Cardiac muscle cell (in vitro differentiated cells and primary cell): ENCODE results near the gene CDKN2A. TPM values are rescaled to one million over a fixed set of nuclear protein-coding genes. Genes with fewer than 3 reads are reported as not detected.

Experiments used
- DNase-seq, 2 donors: peaks; one replicate each; pipeline versions ENCODE4 v3.0.0 to v3.0.0-alpha.2; 2010 to 2017; ENCODE audit warnings: low read depth in 1 of 2, low spot score in 1 of 2
- H3K27ac ChIP-seq: fragments of 200-600 bp; sonication (generic); 2 replicates; pipeline ENCODE4 v1.5.1; 2016
- H3K27me3 ChIP-seq: fragments of 200-600 bp; sonication (generic); 2 replicates; pipeline ENCODE4 v1.6.0; 2016; ENCODE audit warnings: control low read depth
- H3K36me3 ChIP-seq: fragments of 200-600 bp; sonication (generic); 2 replicates; pipeline ENCODE4 v1.5.1; 2016; ENCODE audit warnings: control low read depth
- H3K4me1 ChIP-seq: fragments of 200-600 bp; sonication (generic); 2 replicates; pipeline ENCODE4 v1.8.1; 2017; ENCODE audit warnings: low read depth, mild to moderate bottlenecking, mixed run types
- H3K4me3 ChIP-seq: fragments of 200-600 bp; sonication (generic); 2 replicates; pipeline ENCODE4 v1.5.1; 2016; ENCODE audit warnings: mild to moderate bottlenecking
- H3K9me3 ChIP-seq: fragments of 200-600 bp; sonication (generic); 2 replicates; pipeline ENCODE4 v1.5.1; 2017; ENCODE audit warnings: low read depth, mild to moderate bottlenecking, control low read depth
- polyA plus RNA-seq: library from polyadenylated mRNA; unstranded; fragments of >200 nt; fragmentation: Nextera tagmentation; extraction: Ambion mirVana; gene quantifications from 2 replicates; pipeline ENCODE4 v1.2.1, GENCODE V29; 2016
- total RNA-seq: library from RNA; depleted of rRNA; stranded (reverse); fragments of >200 nt; gene quantifications from 2 replicates; pipeline ENCODE4 v1.2.3, GENCODE V29; 2016
- TF ChIP-seq, protein P1 (sequence below): IDR thresholded peaks from 2 replicates; pipeline ENCODE4 v1.5.1; 2012; ENCODE audit warnings: low read depth, mild to moderate bottlenecking, low read length

Gene CDKN2A
- total and polyA plus RNA-seq, 2 experiments from 2014 or later: 0.27 TPM; not detected in 1

DNA sequence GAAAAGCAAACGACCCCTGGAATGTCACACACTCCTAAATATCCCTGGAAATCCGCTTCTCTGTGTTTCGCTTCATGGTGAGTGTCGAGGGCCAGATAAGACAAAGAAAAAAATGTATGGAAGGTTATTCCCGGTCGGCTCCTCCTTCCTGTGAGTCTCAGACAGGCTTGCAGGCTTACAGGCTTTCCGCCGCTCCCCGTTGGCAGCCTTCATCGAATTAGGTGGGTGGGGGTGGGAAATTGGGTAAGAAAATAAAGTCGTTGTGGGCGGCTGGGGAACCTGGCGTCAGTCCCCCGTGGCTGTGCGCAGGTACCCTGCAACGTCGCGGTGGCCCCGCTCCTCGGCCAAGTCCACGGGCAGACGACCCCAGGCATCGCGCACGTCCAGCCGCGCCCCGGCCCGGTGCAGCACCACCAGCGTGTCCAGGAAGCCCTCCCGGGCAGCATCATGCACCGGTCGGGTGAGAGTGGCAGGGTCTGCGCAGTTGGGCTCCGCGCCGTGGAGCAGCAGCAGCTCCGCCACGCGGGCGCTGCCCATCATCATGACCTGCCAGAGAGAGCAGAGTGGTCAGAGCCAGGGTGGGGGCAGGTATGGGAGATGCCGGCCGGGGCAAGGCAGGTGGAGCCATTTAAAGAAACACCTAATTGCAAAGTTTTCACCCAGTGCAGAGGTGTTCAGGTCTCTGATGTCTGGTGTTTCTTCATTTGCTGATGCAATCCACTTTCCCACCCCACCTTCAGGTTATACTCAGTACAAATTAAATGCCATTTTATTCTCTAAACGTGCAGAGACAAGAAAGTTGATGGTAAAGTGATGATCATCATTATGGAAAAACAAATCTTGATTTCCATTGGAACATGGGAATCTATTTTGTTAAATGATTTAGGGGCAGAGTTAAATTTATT is 11.8 kb upstream of the CDKN2A start:
- Histone ChIP-seq H3K27me3 (peaks cover 81% of the 10 kb centered on the region), H3K9me3 (no peaks in the 10 kb centered on the region), H3K4me1 (no peaks in the 10 kb centered on the region), H3K27ac (no peak overlapping the region), H3K4me3 (no peak overlapping the region), H3K36me3 (no peaks in the 10 kb centered on the region)
- TF ChIP-seq, protein P1, sequence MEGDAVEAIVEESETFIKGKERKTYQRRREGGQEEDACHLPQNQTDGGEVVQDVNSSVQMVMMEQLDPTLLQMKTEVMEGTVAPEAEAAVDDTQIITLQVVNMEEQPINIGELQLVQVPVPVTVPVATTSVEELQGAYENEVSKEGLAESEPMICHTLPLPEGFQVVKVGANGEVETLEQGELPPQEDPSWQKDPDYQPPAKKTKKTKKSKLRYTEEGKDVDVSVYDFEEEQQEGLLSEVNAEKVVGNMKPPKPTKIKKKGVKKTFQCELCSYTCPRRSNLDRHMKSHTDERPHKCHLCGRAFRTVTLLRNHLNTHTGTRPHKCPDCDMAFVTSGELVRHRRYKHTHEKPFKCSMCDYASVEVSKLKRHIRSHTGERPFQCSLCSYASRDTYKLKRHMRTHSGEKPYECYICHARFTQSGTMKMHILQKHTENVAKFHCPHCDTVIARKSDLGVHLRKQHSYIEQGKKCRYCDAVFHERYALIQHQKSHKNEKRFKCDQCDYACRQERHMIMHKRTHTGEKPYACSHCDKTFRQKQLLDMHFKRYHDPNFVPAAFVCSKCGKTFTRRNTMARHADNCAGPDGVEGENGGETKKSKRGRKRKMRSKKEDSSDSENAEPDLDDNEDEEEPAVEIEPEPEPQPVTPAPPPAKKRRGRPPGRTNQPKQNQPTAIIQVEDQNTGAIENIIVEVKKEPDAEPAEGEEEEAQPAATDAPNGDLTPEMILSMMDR: no peak
- DNase-seq: peak in 1 of 2 donors; percentile 43

DNA sequence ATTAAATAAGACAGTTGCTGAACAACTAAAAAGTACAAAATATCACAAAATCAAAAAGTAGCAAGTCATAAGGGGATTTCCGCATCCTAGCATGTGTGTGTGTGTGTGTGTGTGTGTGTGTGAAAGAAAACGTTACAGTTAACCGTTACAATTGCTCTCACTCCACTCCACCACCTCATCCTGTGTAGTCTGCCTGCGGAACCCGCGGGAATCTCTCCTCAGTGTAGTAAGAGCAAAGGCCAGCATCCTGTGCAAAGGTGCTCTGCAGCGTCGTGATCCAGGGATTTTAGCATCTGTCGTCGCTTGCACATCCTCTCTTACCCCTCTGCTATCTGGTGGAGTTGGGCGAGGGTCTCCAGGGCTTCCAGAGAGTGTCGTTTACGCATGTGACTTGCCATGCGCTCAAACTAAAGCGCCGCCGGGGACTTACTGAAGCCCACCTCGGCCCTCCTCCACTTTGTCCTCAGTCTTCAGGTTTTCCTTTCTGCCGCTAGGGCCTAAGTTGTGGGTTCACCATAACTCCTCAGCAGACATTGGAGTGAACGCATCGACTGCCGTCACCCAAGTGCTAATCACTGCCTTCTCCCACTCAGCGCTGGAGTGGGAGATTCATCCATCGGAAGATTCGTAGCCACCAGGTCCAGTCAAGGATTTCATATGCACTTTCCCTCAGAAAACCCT is 11.0 kb upstream of the CDKN2A start:
- TF ChIP-seq, protein P1: no peak
- Histone ChIP-seq H3K27me3 (peaks cover 86% of the 10 kb centered on the region), H3K27ac (no peak overlapping the region), H3K36me3 (no peaks in the 10 kb centered on the region), H3K4me1 (no peaks in the 10 kb centered on the region), H3K9me3 (no peaks in the 10 kb centered on the region), H3K4me3 (no peak overlapping the region)
- peak; percentile 13 to 22 for DNase-seq

DNA sequence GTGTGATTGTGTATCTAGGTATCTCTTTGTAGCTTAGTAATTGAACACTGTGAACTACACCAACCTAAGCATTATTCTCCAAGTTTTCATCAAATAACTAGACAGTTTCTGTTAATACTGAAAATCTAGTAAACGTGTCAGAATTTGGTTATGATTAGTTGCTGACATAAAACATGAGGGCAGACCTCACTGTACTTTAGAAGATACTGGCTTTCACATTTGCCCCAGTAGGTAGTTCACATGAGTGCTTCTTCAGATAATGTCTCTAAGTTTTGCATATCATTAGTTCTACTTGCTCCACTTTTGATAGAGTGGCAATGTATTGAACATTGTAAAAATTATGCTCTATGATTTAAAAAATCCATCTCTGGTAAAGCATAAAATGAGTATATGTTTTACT is 7.8 kb upstream of the CDKN2A start:
- H3K4me3 ChIP-seq: no peak overlapping the region
- H3K27ac ChIP-seq: no peak overlapping the region
- H3K27me3 ChIP-seq: peaks cover 100% of the 10 kb centered on the region
- no peaks in the 10 kb centered on the region for H3K9me3 ChIP-seq
- no peaks in the 10 kb centered on the region for H3K4me1 ChIP-seq
- no peak for DNase-seq
- no peaks in the 10 kb centered on the region for H3K36me3 ChIP-seq
- TF ChIP-seq, protein P1: no peak

DNA sequence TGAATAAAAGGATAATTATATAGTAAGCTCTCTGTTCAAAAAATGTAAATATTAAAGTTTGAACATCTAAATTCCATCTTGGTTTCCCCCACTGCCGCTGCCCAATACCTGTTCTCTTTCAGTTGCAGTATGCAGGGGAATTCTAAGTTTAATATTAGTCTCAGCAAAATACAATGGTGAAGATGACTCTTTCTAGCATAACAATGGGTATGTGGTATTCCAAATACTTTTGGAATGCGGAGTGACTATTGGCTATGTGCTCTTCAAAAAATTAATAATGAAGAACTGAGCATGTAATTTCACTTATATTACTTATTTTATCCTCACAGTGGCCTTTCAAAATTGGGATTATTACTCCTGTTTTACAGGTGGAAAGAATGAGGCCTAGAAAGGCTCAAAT is 3.8 kb upstream of the CDKN2A start:
- Histone ChIP-seq H3K27me3 (peaks cover 100% of the 10 kb centered on the region), H3K36me3 (no peaks in the 10 kb centered on the region), H3K4me1 (no peaks in the 10 kb centered on the region), H3K27ac (no peak overlapping the region), H3K4me3 (no peak overlapping the region), H3K9me3 (no peaks in the 10 kb centered on the region)
- DNase-seq: no peak
- TF ChIP-seq, protein P1: no peak

DNA sequence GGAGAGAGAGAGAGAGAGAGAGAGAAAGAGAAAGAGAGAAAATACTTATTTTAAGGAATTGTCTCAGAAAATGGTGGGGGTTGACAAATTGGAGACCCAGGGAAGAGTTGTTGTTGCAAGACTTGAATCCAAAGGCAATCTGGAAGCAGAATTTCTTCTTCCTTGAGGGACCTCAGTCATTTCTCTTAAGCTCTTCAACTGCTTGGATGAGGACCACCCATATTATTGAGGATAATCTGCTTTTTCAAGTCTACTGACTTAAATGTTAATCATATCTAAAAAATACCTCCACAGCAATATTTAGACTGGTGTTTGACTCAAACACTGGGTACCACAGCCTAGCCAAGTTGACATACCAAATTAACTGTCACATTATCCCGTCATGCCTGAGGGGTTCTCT is 3.3 kb upstream of the CDKN2A start:
- no peak overlapping the region for H3K4me3 ChIP-seq
- H3K9me3 ChIP-seq: no peaks in the 10 kb centered on the region
- DNase-seq: no peak
- H3K27ac ChIP-seq: no peak overlapping the region
- no peaks in the 10 kb centered on the region for H3K4me1 ChIP-seq
- TF ChIP-seq, protein P1: no peak
- H3K27me3 ChIP-seq: peaks cover 100% of the 10 kb centered on the region
- H3K36me3 ChIP-seq: no peaks in the 10 kb centered on the region
